ENCODE measurements around the gene SMAD6.

- TF ChIP-seq CTCF (IDR thresholded peaks at IDR 0.05; ENCODE audit: insufficient read depth, low read depth, low read length) (no peak), EZH2 (IDR thresholded peaks at IDR 0.05; ENCODE audit: insufficient read depth, low read length) (no peak)
Observed at GRCh38 chr15:66723826-66724731, 22.0 kb downstream of the SMAD6 start.

Data from astrocyte (in vitro differentiated cells and primary cell).